Measurements from ENCODE around the gene TMEM63A. TPM values are rescaled to one million over a fixed set of nuclear protein-coding genes. Genes with fewer than 3 reads are reported as not detected.

Gene TMEM63A
- total RNA-seq, 1 donor from 2014 or later: 41.3 TPM

- no peak for DNase-seq (ENCODE audit: low spot score in 2 of 2)
- no peak overlapping the region for H3K4me3 ChIP-seq
- no peaks in the 10 kb centered on the region for H3K4me1 ChIP-seq
- H3K36me3 ChIP-seq: peaks cover 55 to 89% of the 10 kb centered on the region in 2 donors
- no peak overlapping the region for H3K27ac ChIP-seq
- intact Hi-C loops (cut with DNase I): no loop called here
- TF ChIP-seq CTCF (IDR thresholded peaks at IDR 0.05): no peak
- no peaks in the 10 kb centered on the region for H3K9me3 ChIP-seq
- no peaks in the 10 kb centered on the region for H3K27me3 ChIP-seq
Measured at GRCh38 chr1:225870911-225871310, 11.3 kb downstream of the TMEM63A start.

- intact Hi-C loops (cut with DNase I): no loop called here
- no peak for TF ChIP-seq CTCF (IDR thresholded peaks at IDR 0.05)
- no peak for DNase-seq (ENCODE audit: low spot score in 2 of 2)
- no peak overlapping the region for H3K27ac ChIP-seq
- no peak overlapping the region for H3K4me3 ChIP-seq
- H3K27me3 ChIP-seq: no peaks in the 10 kb centered on the region
- H3K4me1 ChIP-seq: no peaks in the 10 kb centered on the region
- peaks cover 52 to 82% of the 10 kb centered on the region in 2 donors for H3K36me3 ChIP-seq
- no peaks in the 10 kb centered on the region for H3K9me3 ChIP-seq
Measured at GRCh38 chr1:225868631-225869330, 13.4 kb downstream of the TMEM63A start.

- Histone ChIP-seq H3K4me1 (peaks cover 0 to 3% of the 10 kb centered on the region in 2 donors), H3K36me3 (peaks cover 52 to 84% of the 10 kb centered on the region in 2 donors), H3K27ac (no peak overlapping the region), H3K4me3 (no peak overlapping the region), H3K27me3 (no peaks in the 10 kb centered on the region), H3K9me3 (no peaks in the 10 kb centered on the region)
- intact Hi-C loops (cut with DNase I): no loop called here
- TF ChIP-seq CTCF (IDR thresholded peaks at IDR 0.05): no peak
- no peak for DNase-seq (ENCODE audit: low spot score in 2 of 2)
Measured at GRCh38 chr1:225866981-225867380, 15.2 kb downstream of the TMEM63A start.

GRCh38 chr1:225866061-225866837 is 15.9 kb downstream of the TMEM63A start:
- Histone ChIP-seq H3K9me3 (no peaks in the 10 kb centered on the region), H3K4me1 (peaks cover 0 to 3% of the 10 kb centered on the region in 2 donors), H3K27ac (peak overlapping the region; percentile 12 to 39), H3K36me3 (peaks cover 53 to 84% of the 10 kb centered on the region in 2 donors), H3K27me3 (no peaks in the 10 kb centered on the region), H3K4me3 (no peak overlapping the region)
- DNase-seq (ENCODE audit: low spot score in 2 of 2): no peak
- intact Hi-C loops (cut with DNase I): no loop called here
- no peak for TF ChIP-seq CTCF (IDR thresholded peaks at IDR 0.05)

GRCh38 chr1:225865514-225865913 is 16.7 kb downstream of the TMEM63A start:
- Histone ChIP-seq H3K4me1 (peaks cover 0 to 3% of the 10 kb centered on the region in 2 donors), H3K9me3 (no peaks in the 10 kb centered on the region), H3K27ac (peak overlapping the region in 1 of 2 donors; percentile 39), H3K36me3 (peaks cover 55 to 84% of the 10 kb centered on the region in 2 donors), H3K4me3 (no peak overlapping the region), H3K27me3 (no peaks in the 10 kb centered on the region)
- TF ChIP-seq CTCF (IDR thresholded peaks at IDR 0.05): no peak
- no peak for DNase-seq (ENCODE audit: low spot score in 2 of 2)
- intact Hi-C loops (cut with DNase I): loop anchor here (2.0 kb wide), 1 partner anchor 15 kb away; no protein-coding TSS in a partner anchor
